Activated gamma-delta T cell treated with anti-CD3 and anti-CD28 coated beads, Interleukin-2, amount 50 U/mL, for 16 hours (primary cell): ENCODE data around the gene GRAMD1B.
"Not testable (repeated sequence)": the region's sequence is repeated elsewhere in the genome, so short reads cannot be mapped to it uniquely, and the experiment has no call there.

ENCODE experiments used
- DNase-seq: peaks from one replicate; pipeline ENCODE4 v3.0.0-alpha.2; 2020; ENCODE audit warnings: low read depth

The GRAMD1B gene

GRCh38 chr11:123641495-123641840 is 211.4 kb downstream of the GRAMD1B start:
- DNase-seq, result no peak

- no peak for DNase-seq
Observed at GRCh38 chr11:123642435-123642834, 212.4 kb downstream of the GRAMD1B start.

GRCh38 chr11:123645286-123645975 is 215.4 kb downstream of the GRAMD1B start:
- DNase-seq, result no peak

- DNase-seq, result no peak
Observed at GRCh38 chr11:123650901-123651300, 220.8 kb downstream of the GRAMD1B start.

GRCh38 chr11:123652599-123652998 is 222.5 kb downstream of the GRAMD1B start:
- no peak for DNase-seq

- DNase-seq, result no peak
Observed at GRCh38 chr11:123653483-123653826, 223.4 kb downstream of the GRAMD1B start.

GRCh38 chr11:123653827-123654565 is 223.9 kb downstream of the GRAMD1B start:
- DNase-seq, result no peak

GRCh38 chr11:123654566-123655081 is 224.6 kb downstream of the GRAMD1B start, which contains the start of gene SCN3B:
Gene SCN3B, minus strand, starts transcription at chr11:123654624. Its CDS starts 823 bp downstream, at chr11:123653801.
- no peak for DNase-seq

GRCh38 chr11:123659311-123659710 is 229.2 kb downstream of the GRAMD1B start:
- no peak for DNase-seq

GRCh38 chr11:123659965-123660364 is 229.9 kb downstream of the GRAMD1B start:
- not testable (repeated sequence) for DNase-seq

- no peak for DNase-seq
Observed at GRCh38 chr11:123665306-123665705, 235.2 kb downstream of the GRAMD1B start.

GRCh38 chr11:123670081-123670480 is 240.0 kb downstream of the GRAMD1B start:
- DNase-seq, result no peak

- no peak for DNase-seq
Observed at GRCh38 chr11:123671534-123671933, 241.5 kb downstream of the GRAMD1B start.

- no peak for DNase-seq
Observed at GRCh38 chr11:123672568-123672967, 242.5 kb downstream of the GRAMD1B start.

- DNase-seq, result no peak
Observed at GRCh38 chr11:123674297-123674696, 244.2 kb downstream of the GRAMD1B start.
